ENCODE results near the gene ZNF490.
A peak's percentile ranks its signal among the peaks of the same experiment; 100 is the strongest.
"Not testable (repeated sequence)": the region's sequence is repeated elsewhere in the genome, so short reads cannot be mapped to it uniquely, and the experiment has no call there.

ZNF490 gene

GRCh38 chr19:12621253-12622024, 10.8 kb upstream of the ZNF490 start:
- not testable (repeated sequence) for DNase-seq

DNA sequence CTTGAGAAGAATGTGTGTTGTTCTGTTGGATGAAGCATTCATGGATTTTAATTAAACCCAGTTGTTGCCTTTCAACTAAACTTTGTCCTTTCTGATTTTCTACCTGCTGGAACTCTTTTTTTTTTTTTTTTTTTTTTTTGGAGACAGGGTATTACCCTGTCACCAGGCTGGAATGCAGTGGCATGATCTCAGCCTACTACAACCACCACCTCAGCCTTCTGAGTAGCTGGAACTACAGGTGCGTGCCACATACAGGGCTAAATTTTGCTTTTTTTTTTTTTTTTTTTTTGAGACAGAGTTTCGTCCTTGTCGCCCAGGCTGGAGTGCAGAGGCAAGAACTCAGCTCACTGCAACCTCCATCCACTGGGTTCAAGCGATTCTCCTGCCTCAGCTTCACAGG, 7.0 kb upstream of the ZNF490 start:
- DNase-seq = no peak

DNA sequence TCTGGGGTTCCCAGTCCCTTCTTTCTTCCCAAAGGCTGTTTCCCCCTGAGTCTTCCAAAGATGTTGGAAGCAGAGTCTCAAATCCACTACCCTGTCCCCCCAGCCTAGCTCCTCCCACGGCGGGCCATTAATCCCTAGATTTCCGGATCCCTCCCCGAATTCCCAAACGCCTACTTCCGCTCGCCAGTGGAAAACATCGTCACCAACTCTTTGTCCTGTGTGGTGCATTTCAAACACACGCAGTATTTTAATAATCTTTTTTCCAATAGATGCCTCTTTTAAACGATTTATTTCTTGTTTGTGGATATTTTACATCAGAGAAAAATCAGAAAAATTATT, 717 bp upstream of the ZNF490 start:
- peak; percentile 17 for DNase-seq

DNA sequence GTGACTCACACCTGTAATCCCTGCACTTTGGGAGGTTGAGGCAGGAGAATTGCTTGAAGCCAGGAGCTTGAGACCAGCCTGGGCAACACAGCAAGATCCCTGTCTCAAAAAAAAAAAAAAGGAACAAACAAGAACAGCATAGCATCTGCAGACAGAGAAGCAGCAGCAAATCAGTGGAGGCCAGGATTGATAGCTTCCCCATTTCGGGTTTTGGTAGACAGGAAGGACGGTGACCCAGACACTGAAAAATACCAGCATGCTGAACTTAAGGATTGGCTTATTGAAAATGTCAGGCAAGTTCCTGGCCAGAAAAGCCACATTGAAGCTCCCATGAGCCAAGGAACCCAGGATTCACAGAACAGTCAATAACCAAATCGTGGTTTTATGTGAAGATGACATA, 3.0 kb downstream of the ZNF490 start:
- no peak for DNase-seq

- no peak for DNase-seq
Observed at GRCh38 chr19:12606796-12607195, 3.8 kb downstream of the ZNF490 start.

- peak; percentile 73 for DNase-seq
Observed at GRCh38 chr19:12603714-12604113, 6.9 kb downstream of the ZNF490 start.

DNA sequence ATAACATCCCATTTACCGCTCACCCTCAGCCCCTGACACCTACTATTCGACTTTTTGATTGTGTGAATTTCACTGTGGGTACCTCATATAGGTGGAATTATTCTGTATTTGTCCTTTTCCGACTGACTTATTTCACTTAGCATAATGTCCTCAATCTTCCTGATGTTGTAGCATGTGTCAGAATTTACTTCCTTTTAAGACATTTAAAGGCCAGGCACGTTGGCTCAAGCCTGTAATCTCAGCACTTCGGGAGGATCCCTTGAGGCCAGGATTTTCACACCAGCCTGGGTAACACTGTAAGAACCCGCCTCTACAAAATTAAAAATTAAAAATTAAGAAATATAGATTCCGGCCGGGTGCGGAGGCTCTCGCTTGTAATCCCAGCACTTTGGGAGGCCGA, 13.0 kb downstream of the ZNF490 start:
- no peak for DNase-seq

- DNase-seq = no peak
Observed at GRCh38 chr19:12596927-12597548, 13.6 kb downstream of the ZNF490 start.

DNA sequence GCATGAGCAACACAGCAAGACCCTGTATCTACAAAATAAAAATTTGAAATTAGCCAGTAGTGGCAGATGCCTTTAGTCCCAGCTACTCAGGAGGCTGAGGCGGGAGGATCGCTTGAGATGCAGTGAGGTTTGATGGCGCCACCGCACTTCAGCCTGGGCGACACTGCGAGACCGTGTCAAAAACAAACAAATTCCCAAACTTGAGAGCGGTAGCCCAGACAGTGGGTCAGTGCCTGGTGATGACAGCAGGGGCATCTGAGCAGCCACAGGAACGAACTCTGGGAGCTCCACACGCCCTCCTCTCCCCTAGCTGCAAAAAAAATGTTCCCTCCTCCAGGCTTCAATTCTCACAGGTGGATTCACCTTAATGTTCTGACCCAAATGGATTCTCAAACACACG, 14.1 kb downstream of the ZNF490 start:
- no peak for DNase-seq

DNA sequence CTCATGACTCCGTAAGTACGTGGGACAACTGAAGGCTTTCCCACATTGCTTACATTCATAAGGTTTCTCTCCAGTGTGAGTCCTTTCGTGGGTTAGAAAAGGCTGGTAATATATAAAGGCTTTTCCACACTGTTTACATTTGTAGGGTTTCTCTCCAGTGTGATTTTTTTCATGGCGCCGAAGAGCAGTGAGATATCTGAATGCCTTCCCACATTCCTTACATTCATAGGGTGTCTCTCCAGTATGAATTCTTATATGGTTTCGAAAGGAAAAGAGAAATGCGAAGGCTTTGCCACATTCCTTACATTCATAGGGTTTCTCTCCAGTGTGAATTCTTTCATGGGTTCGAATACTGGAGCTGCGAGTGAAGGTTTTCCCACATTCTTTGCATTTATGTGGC, 29.5 kb downstream of the ZNF490 start:
- DNase-seq = no peak

- no peak for DNase-seq
Observed at GRCh38 chr19:12580180-12580694, 30.4 kb downstream of the ZNF490 start.

GRCh38 chr19:12578641-12579040, 32.0 kb downstream of the ZNF490 start:
- no peak for DNase-seq

DNA sequence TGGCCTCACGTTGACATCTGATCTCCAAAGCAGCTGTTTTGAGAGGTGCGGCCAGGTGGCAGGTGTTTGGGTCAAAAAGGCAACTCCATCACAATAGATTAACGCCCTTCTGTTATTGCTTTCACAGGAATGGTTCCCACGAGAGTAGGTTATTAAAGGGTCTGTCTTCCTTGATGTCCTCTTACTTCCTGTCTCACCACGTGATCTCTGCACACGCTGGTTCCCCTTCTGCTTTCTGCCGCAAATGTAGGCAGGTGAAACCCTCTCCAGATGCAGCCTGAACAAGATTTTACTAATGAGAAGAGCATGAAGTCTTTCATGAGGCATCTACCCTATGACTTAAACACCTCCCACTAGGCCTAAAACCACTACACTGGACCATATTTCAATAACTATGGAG, 36.6 kb downstream of the ZNF490 start:
- DNase-seq = peak; percentile 13

GRCh38 chr19:12567951-12568350, 42.7 kb downstream of the ZNF490 start:
- no peak for DNase-seq

DNA sequence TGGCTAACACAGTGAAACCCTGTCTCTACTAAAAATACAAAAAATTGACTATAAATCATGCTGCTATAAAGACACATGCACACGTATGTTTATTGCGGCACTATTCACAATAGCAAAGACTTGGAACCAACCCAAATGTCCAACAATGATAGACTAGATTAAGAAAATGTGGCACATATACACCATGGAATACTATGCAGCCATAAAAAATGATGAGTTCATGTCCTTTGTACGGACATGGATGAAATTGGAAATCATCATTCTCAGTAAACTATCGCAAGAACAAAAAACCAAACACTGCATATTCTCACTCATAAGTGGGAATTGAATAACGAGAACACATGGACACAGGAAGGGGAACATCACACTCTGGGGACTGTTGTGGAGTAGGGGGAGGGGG, 44.2 kb downstream of the ZNF490 start:
- DNase-seq = not testable (repeated sequence)

GRCh38 chr19:12564016-12564664, 46.5 kb downstream of the ZNF490 start:
- peak; percentile 91 for DNase-seq

DNA sequence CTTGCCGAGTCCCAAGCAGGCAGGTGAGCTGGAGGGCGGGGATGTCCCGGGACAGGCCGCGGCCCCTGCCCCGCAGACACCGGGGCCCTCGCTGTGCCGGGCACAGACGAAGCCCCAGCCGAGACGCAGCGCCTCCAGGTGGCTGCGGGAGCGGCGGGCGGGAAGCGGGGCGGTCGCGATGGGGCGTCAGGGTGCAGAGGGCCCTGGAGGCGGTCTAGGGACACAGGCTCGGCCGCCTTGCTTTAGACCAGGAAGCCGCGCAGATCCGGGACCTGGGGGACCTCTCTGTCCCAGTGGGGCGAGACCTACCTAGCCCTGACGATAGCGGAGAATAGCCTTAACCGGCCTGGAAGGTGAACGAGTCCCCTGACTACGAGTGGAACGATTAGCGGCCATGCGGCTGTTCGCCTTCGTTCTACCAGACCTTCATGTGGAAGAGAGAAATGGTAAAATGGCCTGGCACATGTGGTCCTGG, 55.1 kb downstream of the ZNF490 start:
- no peak for DNase-seq

- DNase-seq = peak; percentile 97
Observed at GRCh38 chr19:12551060-12551832, 59.4 kb downstream of the ZNF490 start, which contains the start of gene ZNF564. Gene ZNF564, minus strand, starts transcription at chr19:12551482. Its CDS starts 150 bp downstream, at chr19:12551332.

- DNase-seq = no peak
Observed at GRCh38 chr19:12546903-12547302, 63.7 kb downstream of the ZNF490 start.

DNA sequence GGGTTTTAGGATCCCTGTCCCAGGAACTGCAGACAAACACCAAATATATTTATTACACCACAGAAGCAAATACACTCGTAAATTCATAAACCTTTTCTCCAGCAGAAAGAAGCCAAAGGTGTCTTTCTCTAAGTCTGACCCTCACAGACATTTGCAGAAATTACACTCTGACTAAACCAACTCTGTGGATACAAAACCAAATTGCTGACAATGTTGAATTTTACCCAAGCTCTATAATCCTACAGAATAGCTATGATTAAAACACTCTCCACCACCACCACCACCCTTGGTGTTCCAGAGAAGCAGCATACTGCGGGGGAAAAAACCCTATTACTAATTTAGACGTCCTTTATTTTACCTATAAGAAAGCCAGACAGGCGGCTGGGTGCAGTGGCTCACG, 64.5 kb downstream of the ZNF490 start:
- DNase-seq = no peak

DNA sequence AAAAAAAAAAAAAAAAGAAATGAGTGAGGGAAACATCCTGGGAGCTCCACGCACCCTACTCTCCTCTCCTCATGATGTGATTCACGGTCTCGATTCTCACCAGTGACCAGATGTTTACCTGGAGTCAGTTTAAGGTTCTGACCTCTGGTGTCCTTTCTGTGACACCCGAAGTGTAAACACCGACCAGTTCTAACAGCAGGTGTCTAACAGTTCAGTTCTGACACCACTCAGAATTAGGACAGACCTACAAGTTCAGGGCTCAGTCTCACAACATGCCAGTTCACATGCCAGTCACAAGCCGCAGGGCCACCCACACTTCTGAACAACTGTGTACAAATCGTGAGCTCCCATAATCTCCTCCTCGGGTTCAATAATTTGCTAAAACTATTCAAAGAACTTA, 65.3 kb downstream of the ZNF490 start:
- no peak for DNase-seq

DNA sequence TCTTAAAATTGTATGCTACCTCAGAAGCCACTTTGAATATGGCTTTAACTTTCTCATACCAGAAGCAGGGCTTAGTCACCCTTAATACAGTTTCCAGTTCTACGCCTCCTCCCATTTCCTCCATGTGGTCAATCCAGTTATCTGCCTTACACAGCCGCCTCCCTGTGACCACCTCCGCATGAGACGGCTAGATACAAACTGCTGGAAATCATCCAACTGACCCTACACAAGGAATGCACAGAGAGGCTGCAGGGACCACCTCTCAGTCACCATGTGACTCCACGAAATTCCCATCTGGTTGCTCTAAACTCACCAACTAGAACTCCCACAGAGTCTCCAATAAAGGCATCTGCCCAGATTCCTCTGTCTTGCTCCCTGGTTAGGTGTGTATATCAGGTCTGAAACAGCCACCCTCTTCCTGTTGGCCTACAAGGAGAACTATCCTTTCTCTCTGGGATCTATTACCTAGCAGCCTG, 66.2 kb downstream of the ZNF490 start:
- DNase-seq = no peak

- DNase-seq = no peak
Observed at GRCh38 chr19:12543855-12544254, 66.8 kb downstream of the ZNF490 start.

All from CD4-positive, alpha-beta T cell treated with Interleukin-17A for 1 hour (primary cell).